HG02571 (cell line): Measurements from ENCODE around the gene MSANTD2.

Experiments used
- ATAC-seq: cut with Tn5 transposase; IDR thresholded peaks from one replicate; pipeline ENCODE4 v1.9.1; 2021; ENCODE audit warnings: mild to moderate bottlenecking, moderate library complexity; ENCODE audit not compliant: unreplicated experiment

The MSANTD2 gene

GRCh38 chr11:124800226-124800929 lies at the start of gene MSANTD2:
Gene MSANTD2 (minus strand): TSS chr11:124800406. CDS start chr11:124800380, 26 bp downstream.
- peak; percentile 92 for ATAC-seq

GRCh38 chr11:124846070-124846673 lies 46.0 kb upstream of the MSANTD2 start:
- no peak for ATAC-seq

- ATAC-seq, result no peak
Observed at GRCh38 chr11:124844664-124845079, 44.5 kb upstream of the MSANTD2 start.

DNA sequence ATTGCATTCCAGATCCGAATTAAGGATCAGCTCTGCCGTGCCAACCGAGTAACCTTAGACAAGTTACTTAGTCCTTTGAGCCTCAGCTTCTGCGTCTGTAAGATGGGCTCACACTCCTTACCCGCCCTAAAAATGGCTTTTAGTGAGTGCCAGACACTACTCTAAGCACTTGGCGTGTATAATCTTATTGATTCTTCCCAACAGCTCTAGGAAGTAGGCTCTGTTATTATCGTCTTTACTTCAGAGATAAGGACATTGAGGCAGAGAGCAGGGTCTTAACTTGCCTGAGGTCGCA lies 43.4 kb upstream of the MSANTD2 start:
- no peak for ATAC-seq

- ATAC-seq, result no peak
Observed at GRCh38 chr11:124842305-124842704, 42.1 kb upstream of the MSANTD2 start.

DNA sequence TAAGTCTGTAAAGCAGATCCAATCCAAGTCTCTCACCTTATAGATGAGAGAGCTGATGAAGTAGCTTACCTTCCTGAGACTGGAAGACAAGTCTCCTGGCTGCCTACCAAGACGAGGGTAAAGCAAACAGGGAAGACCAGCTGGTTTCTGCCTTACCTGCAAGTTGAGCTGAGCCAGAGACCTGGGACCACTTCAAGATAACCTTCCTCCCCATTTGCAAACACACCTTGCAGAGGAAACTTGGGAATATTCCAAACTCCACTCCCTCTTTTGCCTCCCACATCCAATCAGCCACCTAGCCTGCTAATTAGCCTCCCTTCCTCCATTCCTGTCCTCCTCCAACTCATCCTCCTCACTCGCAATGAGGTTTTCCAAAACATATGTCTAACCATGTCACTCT lies 41.6 kb upstream of the MSANTD2 start:
- no peak for ATAC-seq

DNA sequence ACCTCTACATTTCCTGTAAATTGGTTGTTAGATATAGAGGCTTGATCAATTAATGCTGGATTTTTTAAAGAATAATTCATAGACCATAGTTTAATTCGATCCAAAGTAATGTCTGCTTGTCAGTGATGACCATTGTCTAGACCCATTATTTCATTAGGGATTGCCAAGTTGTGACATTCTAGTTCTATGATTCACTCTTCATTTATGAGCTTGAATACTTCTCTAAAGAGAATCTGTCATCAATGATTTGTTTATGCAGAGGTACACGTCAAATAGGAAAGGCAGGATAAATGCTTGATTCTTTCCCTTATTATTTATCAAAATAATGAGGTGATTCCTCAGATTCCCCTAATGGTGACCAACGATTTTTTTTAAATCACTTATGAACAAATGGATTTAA lies 41.0 kb upstream of the MSANTD2 start:
- ATAC-seq, result no peak

DNA sequence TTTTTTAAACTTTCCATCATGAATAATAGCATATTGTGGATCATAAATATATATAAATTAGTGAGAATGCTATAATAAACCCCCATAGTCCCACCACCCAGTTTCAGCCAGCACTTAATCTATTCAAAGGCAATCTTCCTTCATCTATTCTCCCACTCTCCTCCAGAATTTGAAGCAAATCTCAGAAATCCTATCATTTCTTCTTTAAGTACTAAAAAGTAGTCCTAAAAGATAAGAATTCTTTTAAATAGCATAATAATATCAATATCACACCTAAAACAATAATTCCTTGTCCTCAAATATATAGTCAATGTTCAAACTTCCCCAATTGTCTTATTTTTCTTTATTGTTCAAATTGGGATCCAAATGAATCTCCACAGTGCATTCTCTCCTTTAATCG lies 40.5 kb upstream of the MSANTD2 start:
- no peak for ATAC-seq

GRCh38 chr11:124839972-124840621 lies 39.9 kb upstream of the MSANTD2 start:
- ATAC-seq, result no peak

DNA sequence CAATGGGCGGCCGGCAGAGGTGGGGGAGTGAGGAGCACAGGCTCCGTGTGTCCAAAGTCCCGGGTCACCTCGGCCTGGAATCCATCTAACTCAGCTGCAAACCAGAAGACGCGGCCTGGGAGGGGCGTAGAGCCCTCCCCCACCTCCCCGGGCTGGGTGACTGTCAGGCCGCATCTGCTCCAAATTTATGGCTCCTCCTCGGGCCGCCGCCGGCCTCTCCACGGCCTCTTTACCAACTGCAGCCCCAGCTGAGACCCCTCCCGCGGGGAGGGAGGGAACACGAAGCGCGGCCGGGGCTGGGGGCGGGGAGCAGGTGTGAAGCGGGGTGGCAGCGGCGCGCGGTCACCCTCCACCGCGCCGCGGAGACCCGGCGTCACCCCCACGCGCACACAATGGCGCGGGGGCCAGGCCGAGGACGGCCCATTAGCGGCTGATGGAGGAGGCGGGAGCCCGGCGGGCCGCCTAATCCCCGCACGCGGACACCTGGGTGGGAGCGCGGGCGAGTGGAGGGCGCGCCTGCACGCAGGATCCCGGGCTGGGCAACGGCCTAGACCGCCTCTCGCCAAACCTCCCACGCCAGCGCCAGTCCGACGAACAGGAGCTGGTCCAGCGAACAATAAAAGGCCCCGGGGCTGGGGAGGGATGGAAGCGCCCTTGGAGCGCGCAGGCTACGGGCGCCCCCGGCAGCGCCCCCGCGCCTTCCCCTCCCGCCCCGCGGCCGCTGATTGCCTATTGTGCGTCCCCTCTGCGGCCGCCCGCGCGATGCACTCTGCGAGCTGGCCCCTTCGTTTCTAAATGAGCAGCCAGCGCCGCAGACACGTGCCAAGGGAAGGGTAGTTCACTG lies 39.1 kb upstream of the MSANTD2 start:
- no peak for ATAC-seq

- ATAC-seq, result no peak
Observed at GRCh38 chr11:124838805-124839127, 38.6 kb upstream of the MSANTD2 start.

DNA sequence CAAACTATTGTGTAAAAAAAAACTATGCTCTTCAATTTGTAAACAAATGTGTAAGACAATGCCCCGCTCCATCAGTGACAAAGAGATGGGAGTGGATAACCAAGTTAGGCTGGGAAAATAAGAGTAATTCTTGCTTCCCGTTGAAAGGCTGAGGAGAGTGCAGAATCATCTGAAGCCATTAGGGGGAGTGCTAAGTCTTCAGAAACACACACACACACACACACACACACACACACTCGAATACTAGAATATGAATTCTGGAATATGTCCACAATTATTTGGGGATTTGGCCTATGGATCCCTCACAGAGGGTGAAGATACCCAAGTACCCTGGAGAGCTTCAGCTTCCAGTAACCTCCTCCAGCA lies 37.3 kb upstream of the MSANTD2 start:
- no peak for ATAC-seq

DNA sequence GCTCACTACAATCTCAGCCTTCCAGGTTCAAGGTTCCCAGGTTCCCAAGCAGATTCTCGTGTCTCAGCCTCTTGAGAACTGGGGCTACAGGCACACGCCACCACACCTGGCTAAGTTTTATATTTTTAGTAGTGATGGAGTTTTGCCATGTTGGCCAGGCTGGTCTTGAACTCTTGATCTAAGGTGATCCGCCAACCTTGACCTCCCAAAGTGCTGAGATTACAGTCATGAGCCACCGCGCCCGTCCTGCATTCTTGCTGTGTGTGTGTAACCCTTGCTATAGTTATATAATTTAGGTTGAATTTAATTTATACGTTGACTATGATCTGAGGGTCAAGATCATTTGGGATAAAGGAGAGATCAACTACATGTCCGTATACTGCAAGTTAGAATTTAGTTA lies 35.7 kb upstream of the MSANTD2 start:
- no peak for ATAC-seq

GRCh38 chr11:124834526-124835180 lies 34.4 kb upstream of the MSANTD2 start:
- ATAC-seq, result no peak

DNA sequence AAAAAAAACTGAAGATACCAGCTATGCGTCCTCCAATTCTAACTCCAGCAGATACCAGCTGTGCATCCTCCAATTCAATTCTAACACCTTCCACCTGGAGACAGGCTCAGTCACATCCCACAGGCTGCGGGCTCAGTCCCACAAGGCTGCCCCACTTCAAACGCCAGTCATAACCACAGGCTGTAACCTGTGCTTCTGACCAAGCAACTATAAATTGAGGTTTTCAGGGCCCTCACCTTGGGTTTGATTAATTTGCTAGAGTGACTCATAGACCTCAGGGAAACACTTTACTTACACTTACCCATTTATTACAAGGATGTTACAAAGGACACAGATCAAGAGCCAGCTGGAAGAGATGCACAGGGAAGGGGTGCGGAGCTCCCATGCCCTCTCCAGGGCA lies 32.4 kb upstream of the MSANTD2 start:
- ATAC-seq, result no peak

DNA sequence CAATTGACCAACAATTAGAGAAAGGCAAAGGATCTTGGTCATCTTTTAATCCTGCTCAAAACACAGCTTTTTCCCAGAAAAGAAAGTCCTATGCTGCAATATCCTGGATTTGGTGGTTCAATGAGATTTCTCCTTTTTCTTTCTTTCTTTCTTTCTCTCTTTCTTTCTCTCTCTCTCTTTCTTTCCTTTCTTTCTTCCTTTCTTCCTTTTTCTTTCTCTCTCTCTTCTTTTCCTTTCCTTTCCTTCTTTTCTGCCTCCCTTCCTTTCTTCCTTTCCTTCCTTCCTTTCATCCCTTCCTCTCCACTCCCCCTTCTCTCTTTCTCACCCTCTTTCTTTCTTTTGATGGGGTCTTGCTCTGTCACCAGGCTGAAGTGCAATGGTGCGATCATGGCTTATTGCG lies 31.7 kb upstream of the MSANTD2 start:
- no peak for ATAC-seq

- ATAC-seq, result no peak
Observed at GRCh38 chr11:124830749-124831148, 30.5 kb upstream of the MSANTD2 start.

DNA sequence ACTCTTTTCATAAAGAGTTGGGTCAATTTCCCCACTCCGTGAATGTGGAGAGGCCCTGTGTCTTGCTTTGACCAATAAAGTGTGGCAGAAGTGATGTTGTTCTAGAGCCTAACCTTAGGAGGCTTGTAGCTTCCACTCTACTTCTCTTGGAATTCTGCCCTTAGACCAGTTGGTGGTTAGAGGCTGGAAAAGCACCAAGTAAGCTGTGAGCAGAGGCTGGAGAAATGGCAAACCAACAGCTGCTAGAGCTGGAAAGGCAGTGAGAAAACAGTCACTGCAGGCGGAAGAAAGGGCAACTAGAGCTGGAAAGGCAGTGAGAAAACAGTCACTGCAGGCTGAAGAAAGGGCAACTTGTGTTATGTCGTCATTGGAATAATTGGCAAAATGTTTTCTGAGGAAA lies 29.8 kb upstream of the MSANTD2 start:
- ATAC-seq, result no peak

DNA sequence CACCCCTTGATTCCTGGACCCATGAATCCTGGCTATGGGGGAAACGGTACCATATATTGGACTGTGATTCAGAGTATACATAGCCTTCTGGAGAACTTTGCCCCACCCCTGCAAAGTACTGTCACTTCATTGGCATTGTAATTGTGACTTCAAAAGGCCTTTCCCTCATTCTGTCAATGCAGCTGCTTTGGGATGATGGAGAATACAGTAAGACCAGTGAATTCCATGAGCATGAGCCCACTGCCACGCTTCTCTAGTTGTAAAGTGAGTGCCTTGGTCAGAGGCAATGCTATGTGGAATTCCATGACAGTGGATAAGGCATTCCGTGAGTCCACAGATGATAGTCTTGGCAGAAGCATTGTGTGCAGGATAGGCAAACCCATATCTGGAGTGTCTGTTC lies 25.7 kb upstream of the MSANTD2 start:
- no peak for ATAC-seq

DNA sequence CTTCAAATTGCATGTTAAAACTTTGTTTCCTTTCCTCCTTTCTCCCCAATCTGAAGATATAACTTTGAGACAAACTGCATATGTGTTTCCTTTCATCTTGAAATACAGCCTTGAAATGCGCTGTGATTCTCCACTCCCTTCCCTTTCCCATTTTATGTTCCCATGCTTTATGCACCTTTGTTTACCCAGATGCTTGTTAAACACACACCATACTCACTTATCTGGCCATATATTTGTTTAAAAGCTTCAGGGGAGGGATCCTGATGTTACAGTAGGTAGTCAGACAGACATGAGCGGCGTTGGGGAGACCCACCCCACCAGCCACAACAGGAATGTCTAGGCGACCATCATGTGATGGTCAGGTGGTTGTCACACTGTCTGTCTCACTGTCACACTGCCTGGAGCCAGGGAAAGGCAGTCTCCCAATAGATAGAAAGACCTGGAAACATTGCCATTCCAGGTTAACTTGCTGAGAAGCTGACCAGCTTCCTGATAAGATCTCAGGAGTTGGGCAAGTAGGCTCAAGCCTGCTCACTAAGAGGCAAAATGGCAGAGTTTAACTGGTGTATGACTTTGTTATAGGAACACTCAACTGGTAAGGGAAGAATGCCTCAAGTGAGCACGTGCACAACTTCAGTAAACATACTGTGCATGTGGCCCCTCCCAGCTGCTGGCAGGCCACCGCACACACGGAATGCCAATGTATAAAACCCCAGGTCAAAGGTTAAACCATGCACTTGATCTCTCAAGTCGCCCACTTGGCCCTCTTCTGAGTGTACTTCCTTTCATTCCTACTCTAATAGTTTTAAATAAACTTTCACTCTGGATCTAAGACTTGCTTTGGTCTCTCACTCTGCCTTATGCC lies 23.5 kb upstream of the MSANTD2 start:
- no peak for ATAC-seq
